WTC11 (cell line): ENCODE data around the gene MARVELD3.

ENCODE experiments used
- ATF2 ChIP-seq: sonication (generic); formaldehyde crosslinking; IDR thresholded peaks from 2 replicates; pipeline ENCODE4 v1.8.1; 2022; ENCODE audit warnings: low read depth, missing genetic modification reagents, borderline replicate concordance
- CTCF ChIP-seq: fragments of 200-600 bp; IDR thresholded peaks from 2 replicates; pipeline ENCODE4 v1.8.0; 2022; ENCODE audit warnings: antibody characterized with exemption
- E2F4 ChIP-seq: sonication (generic); formaldehyde crosslinking; IDR thresholded peaks from 2 replicates; pipeline ENCODE4 v1.8.1; 2022; ENCODE audit warnings: low read depth, mild to moderate bottlenecking, moderate library complexity, missing genetic modification reagents, borderline replicate concordance
- MLX ChIP-seq: sonication (generic); formaldehyde crosslinking; IDR thresholded peaks from 2 replicates; pipeline ENCODE4 v1.8.1; 2023; ENCODE audit warnings: mild to moderate bottlenecking, missing genetic modification reagents, moderate library complexity
- NR1H2 ChIP-seq: sonication (generic); formaldehyde crosslinking; IDR thresholded peaks from 2 replicates; pipeline ENCODE4 v1.9.0; 2021; ENCODE audit warnings: mild to moderate bottlenecking, moderate library complexity, missing genetic modification reagents
- PRRX2 ChIP-seq: fragments of 250-450 bp; sonication (Bioruptor Pico); IDR thresholded peaks from 2 replicates; pipeline ENCODE4 v1.8.0; 2021; ENCODE audit warnings: mild to moderate bottlenecking
- RELA ChIP-seq: sonication (generic); formaldehyde crosslinking; IDR thresholded peaks from 2 replicates; pipeline ENCODE4 v1.8.1; 2022; ENCODE audit warnings: missing genetic modification reagents, mild to moderate bottlenecking, borderline replicate concordance
- SOX15 ChIP-seq: fragments of 250-450 bp; sonication (Bioruptor Pico); IDR thresholded peaks from 2 replicates; pipeline ENCODE4 v1.9.0; 2021; ENCODE audit warnings: mild to moderate bottlenecking
- TF ChIP-seq, protein P1 (sequence below): sonication (generic); formaldehyde crosslinking; IDR thresholded peaks from 2 replicates; pipeline ENCODE4 v1.8.1; 2022; ENCODE audit warnings: missing genetic modification reagents, borderline replicate concordance
- TF ChIP-seq, protein P2 (sequence below): sonication (generic); formaldehyde crosslinking; conservative IDR thresholded peaks from 2 replicates; pipeline ENCODE4 v1.8.1; 2022; ENCODE audit warnings: mild to moderate bottlenecking, missing genetic modification reagents

- TF ChIP-seq ATF2 (no peak), CTCF (no peak), SOX15 (CRISPR knock-in tag) (no peak), NR1H2 (CRISPR knock-in tag) (no peak), MLX (CRISPR knock-in tag) (no peak), PRRX2 (CRISPR knock-in tag) (no peak), RELA (no peak), E2F4 (CRISPR knock-in tag) (no peak)
- TF ChIP-seq, protein P1, sequence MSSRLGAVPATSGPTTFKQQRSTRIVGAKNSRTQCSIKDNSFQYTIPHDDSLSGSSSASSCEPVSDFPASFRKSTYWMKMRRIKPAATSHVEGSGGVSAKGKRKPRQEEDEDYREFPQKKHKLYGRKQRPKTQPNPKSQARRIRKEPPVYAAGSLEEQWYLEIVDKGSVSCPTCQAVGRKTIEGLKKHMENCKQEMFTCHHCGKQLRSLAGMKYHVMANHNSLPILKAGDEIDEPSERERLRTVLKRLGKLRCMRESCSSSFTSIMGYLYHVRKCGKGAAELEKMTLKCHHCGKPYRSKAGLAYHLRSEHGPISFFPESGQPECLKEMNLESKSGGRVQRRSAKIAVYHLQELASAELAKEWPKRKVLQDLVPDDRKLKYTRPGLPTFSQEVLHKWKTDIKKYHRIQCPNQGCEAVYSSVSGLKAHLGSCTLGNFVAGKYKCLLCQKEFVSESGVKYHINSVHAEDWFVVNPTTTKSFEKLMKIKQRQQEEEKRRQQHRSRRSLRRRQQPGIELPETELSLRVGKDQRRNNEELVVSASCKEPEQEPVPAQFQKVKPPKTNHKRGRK = no peak
- TF ChIP-seq, protein P2, sequence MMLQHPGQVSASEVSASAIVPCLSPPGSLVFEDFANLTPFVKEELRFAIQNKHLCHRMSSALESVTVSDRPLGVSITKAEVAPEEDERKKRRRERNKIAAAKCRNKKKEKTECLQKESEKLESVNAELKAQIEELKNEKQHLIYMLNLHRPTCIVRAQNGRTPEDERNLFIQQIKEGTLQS = no peak
Measured at GRCh38 chr16:71576971-71577370, 49.0 kb upstream of the MARVELD3 start, which contains the start of gene TAT.
